ENCODE measurements around the gene TEX30.

Gene TEX30

DNA sequence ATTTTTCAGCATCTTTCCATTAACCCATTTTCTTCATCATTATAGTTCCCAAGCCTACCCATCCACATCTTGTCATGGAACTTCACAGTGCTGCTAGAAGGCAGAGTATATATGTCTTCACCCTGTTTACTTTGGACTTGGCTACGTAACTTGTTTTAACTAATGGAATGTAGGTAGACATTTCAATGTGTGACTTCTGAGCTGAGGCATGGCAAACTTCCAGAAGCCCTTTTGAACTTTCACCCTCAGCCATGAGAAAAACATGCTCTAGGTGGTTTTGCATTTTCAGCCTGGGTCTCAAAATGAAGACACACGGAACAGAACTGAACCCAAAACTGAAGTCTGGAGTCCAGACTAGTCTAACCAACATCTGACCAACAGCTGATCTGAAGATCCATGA is 3.2 kb downstream of the TEX30 start:
- no peak for TF ChIP-seq SPI1 (IDR thresholded peaks at IDR 0.05; ENCODE audit: low read depth, low read length)
- no peak for TF ChIP-seq PAX5 (IDR thresholded peaks at IDR 0.05; ENCODE audit: insufficient read depth, low read length, severe bottlenecking)
- no peak for TF ChIP-seq TAF1 (IDR thresholded peaks at IDR 0.05; ENCODE audit: low read depth, low read length)
- TF ChIP-seq POU2F2 (IDR thresholded peaks at IDR 0.05; ENCODE audit: low read depth, low read length), result no peak
- TF ChIP-seq POLR2AphosphoS5 (IDR thresholded peaks at IDR 0.05; ENCODE audit: low read depth, low read length), result no peak
- TF ChIP-seq POLR2A (IDR thresholded peaks at IDR 0.05; ENCODE audit: low read depth, low read length), result no peak
- no peak for FAIRE-seq
- no peak for DNase-seq (ENCODE audit: insufficient read length, low spot score)

- DNase-seq (ENCODE audit: insufficient read length, low spot score) (no peak), FAIRE-seq (no peak)
- no peak for TF ChIP-seq SPI1 (IDR thresholded peaks at IDR 0.05; ENCODE audit: low read depth, low read length)
- TF ChIP-seq PAX5 (IDR thresholded peaks at IDR 0.05; ENCODE audit: insufficient read depth, low read length, severe bottlenecking), result no peak
- TF ChIP-seq POLR2AphosphoS5 (IDR thresholded peaks at IDR 0.05; ENCODE audit: low read depth, low read length), result no peak
- no peak for TF ChIP-seq TAF1 (IDR thresholded peaks at IDR 0.05; ENCODE audit: low read depth, low read length)
- no peak for TF ChIP-seq POLR2A (IDR thresholded peaks at IDR 0.05; ENCODE audit: low read depth, low read length)
- TF ChIP-seq POU2F2 (IDR thresholded peaks at IDR 0.05; ENCODE audit: low read depth, low read length), result no peak
These were observed 3.9 kb downstream of the TEX30 start for GRCh38 chr13:102769679-102770078.

- TF ChIP-seq POLR2A (IDR thresholded peaks at IDR 0.05; ENCODE audit: low read depth, low read length) (no peak), POLR2AphosphoS5 (IDR thresholded peaks at IDR 0.05; ENCODE audit: low read depth, low read length) (no peak), TAF1 (IDR thresholded peaks at IDR 0.05; ENCODE audit: low read depth, low read length) (no peak), POU2F2 (IDR thresholded peaks at IDR 0.05; ENCODE audit: low read depth, low read length) (no peak), SPI1 (IDR thresholded peaks at IDR 0.05; ENCODE audit: low read depth, low read length) (no peak), PAX5 (IDR thresholded peaks at IDR 0.05; ENCODE audit: insufficient read depth, low read length, severe bottlenecking) (no peak)
- no peak for FAIRE-seq
These were observed 4.7 kb downstream of the TEX30 start for GRCh38 chr13:102768909-102769308.

GRCh38 chr13:102763741-102764140 is 9.8 kb downstream of the TEX30 start:
- no peak for DNase-seq (ENCODE audit: insufficient read length, low spot score)
- TF ChIP-seq SPI1 (IDR thresholded peaks at IDR 0.05; ENCODE audit: low read depth, low read length) (no peak), POLR2A (IDR thresholded peaks at IDR 0.05; ENCODE audit: low read depth, low read length) (no peak), TAF1 (IDR thresholded peaks at IDR 0.05; ENCODE audit: low read depth, low read length) (no peak), PAX5 (IDR thresholded peaks at IDR 0.05; ENCODE audit: insufficient read depth, low read length, severe bottlenecking) (no peak)
- peak; percentile 51 for FAIRE-seq

More at GRCh38 chr13:102768909-102769308, 4.7 kb downstream of the TEX30 start:
- no peak for DNase-seq (ENCODE audit: insufficient read length, low spot score)

- TF ChIP-seq POU2F2 (IDR thresholded peaks at IDR 0.05; ENCODE audit: low read depth, low read length) (no peak), SPI1 (IDR thresholded peaks at IDR 0.05; ENCODE audit: low read depth, low read length) (no peak), POLR2AphosphoS5 (IDR thresholded peaks at IDR 0.05; ENCODE audit: low read depth, low read length) (no peak), POLR2A (IDR thresholded peaks at IDR 0.05; ENCODE audit: low read depth, low read length) (no peak), PAX5 (IDR thresholded peaks at IDR 0.05; ENCODE audit: insufficient read depth, low read length, severe bottlenecking) (no peak), TAF1 (IDR thresholded peaks at IDR 0.05; ENCODE audit: low read depth, low read length) (no peak)
- DNase-seq (ENCODE audit: insufficient read length, low spot score), result no peak
- no peak for FAIRE-seq
These were observed 12.5 kb downstream of the TEX30 start for GRCh38 chr13:102761071-102761470.

GRCh38 chr13:102758842-102759241 is 14.7 kb downstream of the TEX30 start:
- no peak for FAIRE-seq
- no peak for TF ChIP-seq TAF1 (IDR thresholded peaks at IDR 0.05; ENCODE audit: low read depth, low read length)
- no peak for TF ChIP-seq SPI1 (IDR thresholded peaks at IDR 0.05; ENCODE audit: low read depth, low read length)
- TF ChIP-seq PAX5 (IDR thresholded peaks at IDR 0.05; ENCODE audit: insufficient read depth, low read length, severe bottlenecking), result no peak
- no peak for TF ChIP-seq POLR2A (IDR thresholded peaks at IDR 0.05; ENCODE audit: low read depth, low read length)
- TF ChIP-seq POU2F2 (IDR thresholded peaks at IDR 0.05; ENCODE audit: low read depth, low read length), result no peak
- no peak for TF ChIP-seq POLR2AphosphoS5 (IDR thresholded peaks at IDR 0.05; ENCODE audit: low read depth, low read length)

GRCh38 chr13:102757006-102757405 is 16.6 kb downstream of the TEX30 start:
- FAIRE-seq (no peak), DNase-seq (ENCODE audit: insufficient read length, low spot score) (no peak)

More at GRCh38 chr13:102758842-102759241, 14.7 kb downstream of the TEX30 start:
- no peak for DNase-seq (ENCODE audit: insufficient read length, low spot score)

GRCh38 chr13:102751886-102752285 is 21.7 kb downstream of the TEX30 start:
- DNase-seq (ENCODE audit: insufficient read length, low spot score) (no peak), FAIRE-seq (no peak)
- TF ChIP-seq POU2F2 (IDR thresholded peaks at IDR 0.05; ENCODE audit: low read depth, low read length), result no peak
- TF ChIP-seq SPI1 (IDR thresholded peaks at IDR 0.05; ENCODE audit: low read depth, low read length), result no peak
- no peak for TF ChIP-seq TAF1 (IDR thresholded peaks at IDR 0.05; ENCODE audit: low read depth, low read length)
- TF ChIP-seq POLR2A (IDR thresholded peaks at IDR 0.05; ENCODE audit: low read depth, low read length), result no peak
- TF ChIP-seq POLR2AphosphoS5 (IDR thresholded peaks at IDR 0.05; ENCODE audit: low read depth, low read length), result no peak
- TF ChIP-seq PAX5 (IDR thresholded peaks at IDR 0.05; ENCODE audit: insufficient read depth, low read length, severe bottlenecking), result no peak

More at GRCh38 chr13:102757006-102757405, 16.6 kb downstream of the TEX30 start:
- TF ChIP-seq POU2F2 (IDR thresholded peaks at IDR 0.05; ENCODE audit: low read depth, low read length) (no peak), TAF1 (IDR thresholded peaks at IDR 0.05; ENCODE audit: low read depth, low read length) (no peak), POLR2A (IDR thresholded peaks at IDR 0.05; ENCODE audit: low read depth, low read length) (no peak), POLR2AphosphoS5 (IDR thresholded peaks at IDR 0.05; ENCODE audit: low read depth, low read length) (no peak), PAX5 (IDR thresholded peaks at IDR 0.05; ENCODE audit: insufficient read depth, low read length, severe bottlenecking) (no peak), SPI1 (IDR thresholded peaks at IDR 0.05; ENCODE audit: low read depth, low read length) (no peak)

GRCh38 chr13:102742506-102742905 is 31.1 kb downstream of the TEX30 start:
- DNase-seq (ENCODE audit: insufficient read length, low spot score), result no peak
- TF ChIP-seq TAF1 (IDR thresholded peaks at IDR 0.05; ENCODE audit: low read depth, low read length), result no peak
- no peak for TF ChIP-seq POLR2A (IDR thresholded peaks at IDR 0.05; ENCODE audit: low read depth, low read length)
- TF ChIP-seq POLR2AphosphoS5 (IDR thresholded peaks at IDR 0.05; ENCODE audit: low read depth, low read length), result no peak
- TF ChIP-seq POU2F2 (IDR thresholded peaks at IDR 0.05; ENCODE audit: low read depth, low read length), result no peak
- TF ChIP-seq SPI1 (IDR thresholded peaks at IDR 0.05; ENCODE audit: low read depth, low read length), result no peak
- TF ChIP-seq PAX5 (IDR thresholded peaks at IDR 0.05; ENCODE audit: insufficient read depth, low read length, severe bottlenecking), result no peak
- no peak for FAIRE-seq

- no peak for DNase-seq (ENCODE audit: insufficient read length, low spot score)
- no peak for FAIRE-seq
- TF ChIP-seq POLR2A (IDR thresholded peaks at IDR 0.05; ENCODE audit: low read depth, low read length) (no peak), SPI1 (IDR thresholded peaks at IDR 0.05; ENCODE audit: low read depth, low read length) (no peak), POU2F2 (IDR thresholded peaks at IDR 0.05; ENCODE audit: low read depth, low read length) (no peak), PAX5 (IDR thresholded peaks at IDR 0.05; ENCODE audit: insufficient read depth, low read length, severe bottlenecking) (no peak), TAF1 (IDR thresholded peaks at IDR 0.05; ENCODE audit: low read depth, low read length) (no peak), POLR2AphosphoS5 (IDR thresholded peaks at IDR 0.05; ENCODE audit: low read depth, low read length) (no peak)
These were observed 31.5 kb downstream of the TEX30 start for GRCh38 chr13:102742101-102742500.
